Neutrophil (primary cell): Measurements from ENCODE around the gene SNX9.
"Not testable (repeated sequence)": the region's sequence is repeated elsewhere in the genome, so short reads cannot be mapped to it uniquely, and the experiment has no call there.

Source experiments
- H3K27ac ChIP-seq: fragments of 200-600 bp; sonication (generic); 2 replicates; pipeline ENCODE4 v1.5.1; 2016; ENCODE audit warnings: mild to moderate bottlenecking, moderate library complexity
- H3K27me3 ChIP-seq: fragments of 200-600 bp; sonication (generic); 2 replicates; pipeline ENCODE4 v1.6.0; 2016; ENCODE audit warnings: mild to moderate bottlenecking
- H3K36me3 ChIP-seq: fragments of 200-600 bp; sonication (generic); 2 replicates; pipeline ENCODE4 v1.5.1; 2017
- H3K4me1 ChIP-seq, 2 experiments: fragments of 200-600 bp in 1 of 2; sonication (generic) in 1 of 2; 1 replicate in 1 of 2; 2 replicates in 1 of 2; pipeline versions ENCODE4 v1.5.1 to v1.6.1; 2013 to 2016; ENCODE audit warnings: low read depth in 1 of 2, low read length in 1 of 2, mild to moderate bottlenecking in 1 of 2, moderate library complexity in 1 of 2; ENCODE audit not compliant: control insufficient read depth in 1 of 2, insufficient read depth in 1 of 2
- H3K4me3 ChIP-seq, 2 experiments: fragments of 200-600 bp in 1 of 2; sonication (generic) in 1 of 2; 1 replicate in 1 of 2; 2 replicates in 1 of 2; pipeline ENCODE4 v1.5.1; 2013 to 2016; ENCODE audit warnings: low read depth in 1 of 2, low read length in 1 of 2, mild to moderate bottlenecking in 1 of 2, moderate library complexity in 1 of 2
- H3K9me3 ChIP-seq: fragments of 200-600 bp; sonication (generic); 2 replicates; pipeline ENCODE4 v1.5.1; 2016
- CTCF ChIP-seq: fragments of 200-600 bp; sonication (generic); IDR thresholded peaks from 2 replicates; pipeline ENCODE4 v1.5.1; 2016; ENCODE audit warnings: antibody characterized with exemption

SNX9 gene

DNA sequence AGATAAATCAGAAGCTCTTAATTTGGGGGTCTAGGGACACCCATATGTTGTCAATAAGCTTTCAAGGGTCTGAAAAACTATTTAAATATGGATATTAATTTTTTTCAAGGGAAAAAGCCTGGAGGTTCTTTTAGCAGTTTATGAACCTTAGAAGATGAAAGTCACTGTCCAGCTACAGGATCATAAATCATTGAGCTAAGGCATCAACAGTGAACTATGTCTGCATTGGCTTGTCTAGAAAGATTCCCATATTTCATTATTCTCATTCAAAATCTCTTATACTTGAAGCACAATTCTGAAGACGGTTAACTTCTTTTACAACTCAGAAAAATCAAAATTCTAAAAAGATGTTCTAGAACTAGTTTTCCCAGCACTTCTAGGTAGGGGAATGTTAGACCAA, 34.9 kb upstream of the SNX9 start:
- H3K27me3 ChIP-seq = no peaks in the 10 kb centered on the region
- H3K4me1 ChIP-seq = no peaks in the 10 kb centered on the region
- H3K36me3 ChIP-seq = no peaks in the 10 kb centered on the region

DNA sequence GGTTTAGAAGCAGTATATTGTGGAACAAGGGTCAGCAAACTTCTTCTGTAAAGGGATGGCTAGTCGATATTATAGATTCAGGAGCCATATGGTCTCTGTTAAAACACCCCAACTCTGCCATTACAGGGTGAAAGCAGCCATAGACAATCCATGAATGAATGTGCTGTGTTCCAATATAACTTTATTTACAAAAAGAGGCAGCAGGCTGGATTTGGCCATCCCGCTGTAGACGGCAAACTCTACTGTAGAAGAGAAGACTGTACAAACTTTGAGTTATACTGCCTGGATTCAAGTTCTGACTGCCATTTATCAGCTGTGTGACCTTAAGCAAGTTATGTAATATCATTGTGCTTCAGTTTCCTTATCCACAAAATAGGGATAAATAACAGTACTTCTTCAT, 33.7 kb upstream of the SNX9 start:
- no peak overlapping the region for H3K27ac ChIP-seq
- H3K4me1 ChIP-seq = no peaks in the 10 kb centered on the region
- H3K27me3 ChIP-seq = no peaks in the 10 kb centered on the region
- H3K36me3 ChIP-seq = no peaks in the 10 kb centered on the region
- no peak overlapping the region for H3K4me3 ChIP-seq
- no peak for TF ChIP-seq CTCF
- H3K9me3 ChIP-seq = no peaks in the 10 kb centered on the region

More for the DNA sequence above, 34.9 kb upstream of the SNX9 start:
- H3K4me3 ChIP-seq = no peak overlapping the region
- no peak overlapping the region for H3K27ac ChIP-seq
- TF ChIP-seq CTCF = no peak
- H3K9me3 ChIP-seq = no peaks in the 10 kb centered on the region

DNA sequence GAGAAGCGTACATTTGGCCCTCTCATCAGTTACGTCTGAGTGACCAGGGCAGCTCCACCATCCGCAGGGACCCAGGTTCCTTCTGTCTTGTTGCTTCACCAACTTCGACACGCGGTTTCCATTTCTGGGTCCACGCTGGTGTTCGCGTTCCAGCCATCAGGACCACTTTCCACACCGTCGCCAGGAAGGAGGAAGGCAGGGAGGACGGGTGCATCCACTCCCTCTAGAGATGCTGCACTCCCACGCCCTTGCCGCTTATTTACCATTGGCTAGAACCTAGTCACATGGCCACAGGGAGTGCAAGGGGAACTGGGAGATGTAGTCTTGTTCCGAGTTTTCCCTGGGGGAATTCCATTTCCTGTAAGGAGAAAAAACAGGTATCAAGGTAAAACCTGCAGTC, 33.2 kb upstream of the SNX9 start:
- H3K4me1 ChIP-seq = no peaks in the 10 kb centered on the region
- no peaks in the 10 kb centered on the region for H3K27me3 ChIP-seq
- TF ChIP-seq CTCF = no peak

GRCh38 chr6:157790548-157791160, 32.4 kb upstream of the SNX9 start:
- Histone ChIP-seq H3K9me3 (no peaks in the 10 kb centered on the region), H3K4me3 (no peak overlapping the region), H3K27ac (no peak overlapping the region), H3K36me3 (no peaks in the 10 kb centered on the region), H3K4me1 (no peaks in the 10 kb centered on the region), H3K27me3 (no peaks in the 10 kb centered on the region)
- TF ChIP-seq CTCF = no peak

More for the DNA sequence above, 33.2 kb upstream of the SNX9 start:
- Histone ChIP-seq H3K36me3 (no peaks in the 10 kb centered on the region), H3K9me3 (no peaks in the 10 kb centered on the region), H3K4me3 (no peak overlapping the region), H3K27ac (no peak overlapping the region)

- Histone ChIP-seq H3K4me1 (no peaks in the 10 kb centered on the region), H3K27ac (no peak overlapping the region), H3K4me3 (no peak overlapping the region), H3K9me3 (no peaks in the 10 kb centered on the region), H3K27me3 (no peaks in the 10 kb centered on the region), H3K36me3 (no peaks in the 10 kb centered on the region)
- no peak for TF ChIP-seq CTCF
These were observed 31.6 kb upstream of the SNX9 start for GRCh38 chr6:157791450-157791849.

DNA sequence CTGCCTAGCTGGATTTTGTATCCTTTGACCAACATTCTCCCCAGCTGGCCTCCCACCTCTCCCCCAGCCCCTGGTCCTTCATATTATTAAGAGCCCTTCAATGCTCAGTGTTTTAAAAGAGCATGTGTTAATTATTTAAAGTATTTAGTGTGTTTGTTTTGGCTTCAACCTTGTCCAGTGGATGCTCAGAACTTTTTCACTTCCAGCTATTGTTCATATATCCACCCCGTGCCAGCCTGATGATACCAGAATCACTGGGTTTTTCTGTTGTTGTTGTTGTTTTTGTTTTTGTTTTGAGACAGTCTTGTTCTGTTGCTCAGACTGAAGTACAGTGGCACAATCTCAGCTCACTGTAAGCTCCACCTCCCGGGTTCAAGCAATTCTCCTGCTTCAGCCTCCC, 30.4 kb upstream of the SNX9 start:
- TF ChIP-seq CTCF = no peak
- Histone ChIP-seq H3K4me3 (no peak overlapping the region), H3K27me3 (no peaks in the 10 kb centered on the region), H3K4me1 (no peaks in the 10 kb centered on the region), H3K27ac (no peak overlapping the region), H3K9me3 (no peaks in the 10 kb centered on the region), H3K36me3 (no peaks in the 10 kb centered on the region)

GRCh38 chr6:157794012-157794411, 29.0 kb upstream of the SNX9 start:
- not testable (repeated sequence) for H3K27ac ChIP-seq, H3K27me3 ChIP-seq, H3K4me1 ChIP-seq, H3K36me3 ChIP-seq, H3K4me3 ChIP-seq, H3K9me3 ChIP-seq
